GM21390 (cell line): ENCODE results near the gene STAT6.

ENCODE experiments used
- ATAC-seq: cut with Tn5 transposase; IDR thresholded peaks from one replicate; pipeline ENCODE4 v1.9.1; 2021; ENCODE audit not compliant: unreplicated experiment

Gene STAT6

GRCh38 chr12:57105011-57105753, 6.0 kb downstream of the STAT6 start:
- ATAC-seq, result no peak

- no peak for ATAC-seq
Observed at GRCh38 chr12:57104292-57104910, 6.8 kb downstream of the STAT6 start.

- ATAC-seq, result no peak
Observed at GRCh38 chr12:57103856-57104255, 7.3 kb downstream of the STAT6 start.

GRCh38 chr12:57101892-57102695, 9.1 kb downstream of the STAT6 start:
- ATAC-seq, result no peak

GRCh38 chr12:57099766-57100165, 11.4 kb downstream of the STAT6 start:
- no peak for ATAC-seq

- no peak for ATAC-seq
Observed at GRCh38 chr12:57099047-57099714, 12.0 kb downstream of the STAT6 start.

- ATAC-seq, result no peak
Observed at GRCh38 chr12:57098546-57098945, 12.6 kb downstream of the STAT6 start.

GRCh38 chr12:57097554-57097835, 13.7 kb downstream of the STAT6 start:
- ATAC-seq, result no peak

GRCh38 chr12:57096748-57097553, 14.2 kb downstream of the STAT6 start:
- no peak for ATAC-seq

GRCh38 chr12:57096099-57096572, 15.0 kb downstream of the STAT6 start:
- ATAC-seq, result no peak

- no peak for ATAC-seq
Observed at GRCh38 chr12:57095440-57095839, 15.7 kb downstream of the STAT6 start.

- ATAC-seq, result no peak
Observed at GRCh38 chr12:57094208-57095160, 16.7 kb downstream of the STAT6 start.

- no peak for ATAC-seq
Observed at GRCh38 chr12:57093415-57094207, 17.6 kb downstream of the STAT6 start.

GRCh38 chr12:57092876-57093414, 18.2 kb downstream of the STAT6 start:
- ATAC-seq, result no peak

GRCh38 chr12:57092529-57092862, 18.7 kb downstream of the STAT6 start:
- ATAC-seq, result no peak

GRCh38 chr12:57091638-57092528, 19.3 kb downstream of the STAT6 start:
- ATAC-seq, result no peak

GRCh38 chr12:57090924-57091637, 20.1 kb downstream of the STAT6 start:
- no peak for ATAC-seq
